ENCODE results near the gene SFSWAP. TPM values are rescaled to one million over a fixed set of nuclear protein-coding genes. Genes with fewer than 3 reads are reported as not detected.
A peak's percentile ranks its signal among the peaks of the same experiment; 100 is the strongest.

SFSWAP gene
- total and polyA plus RNA-seq, 2 of the 8 experiments (the other 6 are each of a cell fraction or from before 2014, with no cell fraction given) = 36.5 to 49.5 TPM

GRCh38 chr12:131795064-131795463, 84.2 kb downstream of the SFSWAP start:
- no peak overlapping the region for H3K27ac ChIP-seq (ENCODE audit: low read depth, low read length)
- peaks cover 0 to 17% (median 12%) of the 10 kb centered on the region in 4 experiments; a peak in 6 of 7 replicates for H3K4me1 ChIP-seq (replicated peaks in 1 of 4; ENCODE audit: control insufficient read depth in 3 of 4, insufficient read depth in 4 of 4, low read length in 3 of 4)
- DNase-seq (ENCODE audit: low read depth in 1 of 2, low spot score in 2 of 2) (no peak), FAIRE-seq (no peak)
- WGBS, 2 experiments (ENCODE audit: extremely low coverage in 1 of 2, insufficient coverage in 1 of 2, insufficient read length in 1 of 2, insufficient replicate concordance in 2 of 2, low coverage in 1 of 2, low lambda C conversion rate in 2 of 2, missing lambda C conversion rate in 1 of 2) = 87% methylated on average over 14 of the region's 14 CpGs; no CpG with 5 or more reads in 1 of the 2 experiments
- no peak overlapping the region for H2AFZ ChIP-seq (ENCODE audit: low read length)
- H2BK12ac ChIP-seq (ENCODE audit: low read depth, low read length) = peak overlapping the region; percentile 62; the same call in 1 of the 2 replicates
- no peaks in the 10 kb centered on the region for H4K20me1 ChIP-seq (replicated peaks in 1 of 2; ENCODE audit: control insufficient read depth in 1 of 2, insufficient read depth in 2 of 2, low read length in 2 of 2)
- H3K9me3 ChIP-seq (ENCODE audit: insufficient read depth in 2 of 2, low read depth in 1 of 2, low read length in 1 of 2) = no peaks in the 10 kb centered on the region
- H3K14ac ChIP-seq (ENCODE audit: insufficient read length) = no peak overlapping the region
- no peak overlapping the region for H3K9ac ChIP-seq (replicated peaks in 1 of 4; ENCODE audit: extremely low read depth in 1 of 4, low read depth in 3 of 4, low read length in 3 of 4)
- H2BK5ac ChIP-seq (ENCODE audit: low read depth, low read length) = peak overlapping the region; percentile 18; the same call in 1 of the 2 replicates
- CTCF ChIA-PET (ENCODE audit: partially characterized antibody) = interaction anchor here (0.5 to 3.0 kb wide), 7 partner anchors 9 to 1533 kb away, joined by 3 to 24 read pairs (median 5); no protein-coding TSS in a partner anchor
- H3K27me3 ChIP-seq (replicated peaks in 1 of 4; ENCODE audit: control insufficient read depth in 3 of 4, extremely low read depth in 1 of 4, insufficient read depth in 3 of 4, low read length in 3 of 4) = no peaks in the 10 kb centered on the region
- no peaks in the 10 kb centered on the region for H3K79me2 ChIP-seq (ENCODE audit: control insufficient read depth in 1 of 2, insufficient read depth in 2 of 2, low read length in 2 of 2)
- no peaks in the 10 kb centered on the region for H3K79me1 ChIP-seq (ENCODE audit: low read depth, low read length)
- no peak overlapping the region for H3K4me3 ChIP-seq (ENCODE audit: extremely low read depth in 1 of 4, insufficient read depth in 2 of 4, low read depth in 3 of 4, low read length in 4 of 4)
- no peak overlapping the region for H4K91ac ChIP-seq (replicated peaks; ENCODE audit: insufficient read length, low read length)
- H3K4ac ChIP-seq (replicated peaks; ENCODE audit: insufficient read length, low read depth, low read length) = no peak overlapping the region
- no peak overlapping the region for H2BK120ac ChIP-seq (replicated peaks; ENCODE audit: low read depth, low read length)
- H2BK20ac ChIP-seq (ENCODE audit: low read length) = no peak overlapping the region
- no peak overlapping the region for H3K4me2 ChIP-seq (ENCODE audit: insufficient read depth in 1 of 2, low read depth in 2 of 2, low read length in 2 of 2)
- H3K36me3 ChIP-seq (ENCODE audit: control insufficient read depth in 2 of 4, insufficient read depth in 4 of 4, low read length in 3 of 4) = peaks cover 2 to 17% (median 15%) of the 10 kb centered on the region in 4 experiments; a peak in 7 of 8 replicates
- H4K5ac ChIP-seq (ENCODE audit: insufficient read length, low read depth, low read length) = no peak overlapping the region
- 0 out of 2 replicates have a peak overlapping the region, but pooled peaks have one; percentile 81 for H3K18ac ChIP-seq (ENCODE audit: extremely low read depth, low read length)
- no peak overlapping the region for H2AK5ac ChIP-seq (ENCODE audit: low read depth, low read length)
- no peaks in the 10 kb centered on the region for H3K23me2 ChIP-seq (ENCODE audit: low read depth, low read length)
- H2BK15ac ChIP-seq (ENCODE audit: low read length) = peak overlapping the region; percentile 81; the same call in 1 of the 2 replicates
- no peak overlapping the region for H3K56ac ChIP-seq (replicated peaks; ENCODE audit: insufficient read length, low read depth, low read length)
- no peak overlapping the region; the same call in 1 of the 2 replicates for H4K8ac ChIP-seq (ENCODE audit: extremely low read depth, insufficient read depth, low read length)
- POLR2A ChIA-PET (ENCODE audit: partially characterized antibody) = interaction anchor here (0.6 to 2.7 kb wide), 7 partner anchors 9 to 215 kb away, joined by 3 to 13 read pairs (median 3); no protein-coding TSS in a partner anchor
- H3K23ac ChIP-seq (ENCODE audit: insufficient read length) = no peak overlapping the region
- TF ChIP-seq FOSL1 (IDR thresholded peaks at IDR 0.05; ENCODE audit: insufficient read depth, low read depth, low read length) (no peak), SIRT6 (IDR thresholded peaks at IDR 0.05; ENCODE audit: low read length) (no peak), CEBPB (IDR thresholded peaks at IDR 0.05; ENCODE audit: low read depth, low read length) (no peak), YY1 (IDR thresholded peaks at IDR 0.05; ENCODE audit: low read depth, low read length) (no peak), KDM4A (IDR thresholded peaks at IDR 0.05; ENCODE audit: low read depth, low read length, severe bottlenecking) (no peak), RNF2 (IDR thresholded peaks at IDR 0.05; ENCODE audit: borderline replicate concordance, low read depth, low read length, missing control alignments, poor library complexity, severe bottlenecking) (no peak), CREB1 (IDR thresholded peaks at IDR 0.05) (no peak), SP2 (IDR thresholded peaks at IDR 0.05; ENCODE audit: low read length) (no peak), CBX8 (IDR thresholded peaks at IDR 0.05; ENCODE audit: borderline replicate concordance, low read depth, low read length) (no peak), BRCA1 (IDR thresholded peaks at IDR 0.05; ENCODE audit: low read depth, low read length) (no peak)
